ENCODE results near the gene SLAMF8. TPM values are rescaled to one million over a fixed set of nuclear protein-coding genes. Genes with fewer than 3 reads are reported as not detected.

SLAMF8 gene
- total RNA-seq, result 0.72 TPM in 1 of 2 replicates, not detected in the other

DNA sequence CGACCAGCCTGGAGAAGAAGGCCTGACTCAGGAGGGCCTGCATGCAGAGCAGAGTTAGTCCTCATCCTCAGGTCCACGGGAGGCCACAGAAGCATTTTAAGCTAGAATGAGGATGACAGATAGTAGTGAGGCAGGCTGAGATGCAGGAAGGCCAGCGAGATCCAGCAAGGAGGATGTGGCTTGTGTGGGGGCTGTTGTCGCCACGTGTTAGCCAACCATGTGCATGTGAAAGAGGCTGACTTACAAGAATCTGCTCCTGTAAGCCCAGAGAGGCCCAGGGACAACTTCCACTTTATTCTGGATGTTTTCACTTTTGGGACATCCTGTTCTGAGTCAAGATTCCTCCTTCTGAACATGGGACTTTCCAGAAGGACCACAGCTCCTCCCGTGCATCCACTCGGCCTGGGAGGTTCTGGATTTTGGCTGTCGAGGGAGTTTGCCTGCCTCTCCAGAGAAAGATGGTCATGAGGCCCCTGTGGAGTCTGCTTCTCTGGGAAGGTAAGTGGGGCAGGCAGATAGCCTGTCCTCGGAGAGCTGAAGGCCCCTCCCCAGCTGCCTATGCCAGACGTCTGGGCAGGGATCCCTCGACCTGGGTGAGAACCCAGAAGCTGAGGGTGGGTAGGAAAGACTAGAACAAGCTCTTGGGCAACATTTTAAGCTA, at the start of gene SLAMF8:
Gene SLAMF8, plus strand, starts transcription at position 433 of the 661 bp plus-strand sequence. Its CDS starts 26 bp downstream, at position 459.

DNA sequence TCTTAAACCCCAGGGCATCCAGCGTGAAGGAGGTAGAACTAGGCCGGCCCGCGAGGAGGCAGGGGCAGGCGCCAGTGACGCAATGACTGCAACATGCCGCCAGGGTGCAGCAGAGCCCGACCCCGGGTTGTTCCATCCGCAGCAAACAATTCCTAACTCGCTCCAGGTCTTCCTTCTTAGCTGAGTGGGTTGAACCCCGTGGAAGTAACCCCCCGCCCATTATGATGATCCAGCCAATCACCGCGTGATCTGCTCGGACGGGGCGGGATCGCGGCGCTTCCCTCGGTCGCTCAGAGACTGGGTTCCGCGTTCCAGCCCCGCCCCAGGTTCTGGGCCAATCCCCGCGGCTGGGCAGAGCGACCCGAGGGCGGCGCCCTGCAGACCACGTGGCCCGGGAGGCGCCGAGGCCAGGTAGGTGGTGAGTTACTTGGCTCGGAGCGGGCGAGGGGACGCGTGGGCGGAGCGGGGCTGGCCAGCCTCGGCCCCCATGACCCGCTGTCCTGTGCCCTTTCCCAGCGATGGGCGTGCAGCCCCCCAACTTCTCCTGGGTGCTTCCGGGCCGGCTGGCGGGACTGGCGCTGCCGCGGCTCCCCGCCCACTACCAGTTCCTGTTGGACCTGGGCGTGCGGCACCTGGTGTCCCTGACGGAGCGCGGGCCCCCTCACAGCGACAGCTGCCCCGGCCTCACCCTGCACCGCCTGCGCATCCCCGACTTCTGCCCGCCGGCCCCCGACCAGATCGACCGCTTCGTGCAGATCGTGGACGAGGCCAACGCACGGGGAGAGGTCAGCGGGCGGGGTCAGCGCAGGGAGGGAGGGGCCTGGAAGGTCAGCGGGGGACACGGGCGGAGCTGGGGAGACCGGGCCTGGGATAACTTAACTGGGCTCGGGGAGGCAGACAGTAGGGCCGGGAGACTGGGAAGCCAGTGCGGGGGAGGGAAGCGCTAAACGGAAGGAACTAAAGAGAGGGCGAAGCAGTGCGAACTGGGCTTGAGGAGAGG, 45.8 kb upstream of the SLAMF8 start, which contains the start of gene DUSP23:
Gene DUSP23, plus strand, starts transcription at position 380 of the 1,000 bp plus-strand sequence. Its CDS starts 139 bp downstream, at position 519.

DNA sequence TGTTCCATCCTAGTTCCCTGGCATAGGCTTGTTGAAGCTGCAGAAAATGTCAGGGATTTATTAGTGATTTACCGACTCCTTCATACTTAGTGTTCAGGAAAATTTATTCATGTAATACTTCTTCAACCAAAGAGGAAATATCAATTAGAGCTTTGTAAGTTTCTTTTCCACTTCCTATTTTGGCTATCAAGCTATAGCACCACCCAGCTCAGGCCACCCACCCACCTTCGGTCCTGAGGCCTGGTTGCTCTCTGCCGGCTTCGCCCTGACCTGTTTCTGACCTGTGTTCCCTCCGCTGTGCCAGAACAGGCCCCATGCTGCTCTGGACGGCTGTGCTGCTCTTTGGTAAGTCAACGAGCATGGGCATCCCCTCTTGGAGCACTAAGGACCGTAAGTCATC, 24.6 kb upstream of the SLAMF8 start, which contains the start of gene FCRL6:
Gene FCRL6, plus strand, starts transcription at position 250 of the 400 bp plus-strand sequence. Its CDS starts 65 bp downstream, at position 315.

DNA sequence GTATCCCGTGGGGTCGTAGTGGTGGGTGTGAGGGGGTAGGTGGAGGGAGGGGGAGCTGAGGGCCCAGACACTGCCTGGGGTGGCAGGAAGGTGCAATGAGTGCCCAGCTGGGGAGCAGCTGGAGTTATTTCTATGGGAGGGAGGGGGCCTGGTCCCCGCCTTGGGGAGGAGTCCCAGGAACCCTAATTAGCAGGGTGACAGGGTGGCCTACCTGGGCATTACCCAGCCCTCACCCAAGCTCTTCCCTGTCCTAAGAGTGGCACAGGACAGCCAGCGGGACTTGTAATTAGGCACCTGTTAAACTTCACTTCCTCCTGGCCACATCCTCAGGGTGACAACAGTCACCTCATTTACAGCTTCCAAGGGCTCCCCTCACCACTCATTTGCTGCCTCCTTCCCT, 35.9 kb downstream of the SLAMF8 start, which contains the start of gene VSIG8:
Gene VSIG8, minus strand, starts transcription at position 101 of the 400 bp plus-strand sequence. CDS start 136 bp downstream, outside the sequence.

Other genes with a start within 250 kb of the SLAMF8 start
- not detected in 2 replicates for gene APCS, start 239.0 kb upstream of the SLAMF8 start, total RNA-seq
- not detected in 2 replicates for gene CRP, start 112.3 kb upstream of the SLAMF8 start, total RNA-seq
- gene DUSP23, start 45.9 kb upstream of the SLAMF8 start, total RNA-seq, result 53.3 and 54.1 TPM in 2 replicates
- not detected in 2 replicates for gene FCRL6, start 24.5 kb upstream of the SLAMF8 start, total RNA-seq
- gene VSIG8, start 35.8 kb downstream of the SLAMF8 start, total RNA-seq, result not detected in 2 replicates
- 0.11 and 0.55 TPM in 2 replicates for gene CFAP45, start 73.3 kb downstream of the SLAMF8 start, total RNA-seq
- 799 and 829 TPM in 2 replicates for gene TAGLN2, start 98.6 kb downstream of the SLAMF8 start, total RNA-seq
- 4.7 and 6.2 TPM in 2 replicates for gene IGSF9, start 118.7 kb downstream of the SLAMF8 start, total RNA-seq
- gene SLAMF9, start 127.4 kb downstream of the SLAMF8 start, total RNA-seq, result 2.5 TPM in 1 of 2 replicates, not detected in the other
- gene PIGM, start 205.1 kb downstream of the SLAMF8 start, total RNA-seq, result 0.94 and 1.4 TPM in 2 replicates
- gene KCNJ10, start 243.3 kb downstream of the SLAMF8 start, total RNA-seq, result not detected in 2 replicates